HepG2 (cell line): ENCODE measurements around the gene ADSS1. TPM values are rescaled to one million over a fixed set of nuclear protein-coding genes. Genes with fewer than 3 reads are reported as not detected.

Experiments used
- CERS6 ChIP-seq: sonication (generic); formaldehyde crosslinking; IDR thresholded peaks from 2 replicates; pipeline ENCODE4 v1.5.0; 2020; ENCODE audit warnings: missing genetic modification reagents
- FOXA1 ChIP-seq, 2 experiments: fragments of 450-650 bp in 1 of 2; sonication (generic) in 1 of 2; formaldehyde crosslinking in 1 of 2; IDR thresholded peaks; 2 replicates each; pipeline versions ENCODE4 v1.4.0 to v1.6.1; 2016 to 2020; ENCODE audit warnings: missing genetic modification reagents in 1 of 2
- GMEB2 ChIP-seq: IDR thresholded peaks from 2 replicates; pipeline ENCODE4 v1.6.1; 2016; ENCODE audit warnings: missing biosample characterization, missing genetic modification reagents, low read depth
- GPN1 ChIP-seq: sonication (generic); formaldehyde crosslinking; IDR thresholded peaks from 2 replicates; pipeline ENCODE4 v1.5.1; 2020; ENCODE audit warnings: missing genetic modification reagents, borderline replicate concordance
- KLF16 ChIP-seq, 2 experiments: sonication (generic) in 1 of 2; formaldehyde crosslinking in 1 of 2; IDR thresholded peaks; 2 replicates each; pipeline versions ENCODE4 v1.6.1 to v1.8.0; 2016 to 2023; ENCODE audit warnings: missing genetic modification reagents in 2 of 2, missing compliant biosample characterization in 1 of 2
- NFYC ChIP-seq: IDR thresholded peaks from 2 replicates; pipeline ENCODE4 v1.6.1; 2016; ENCODE audit warnings: missing genetic modification reagents, missing compliant biosample characterization
- PHB2 ChIP-seq: fragments of 450-650 bp; IDR thresholded peaks from 2 replicates; pipeline ENCODE4 v1.6.1; 2018; ENCODE audit not compliant: partially characterized antibody
- RBAK ChIP-seq: sonication (generic); formaldehyde crosslinking; IDR thresholded peaks from 2 replicates; pipeline ENCODE4 v1.5.1; 2020; ENCODE audit warnings: mild to moderate bottlenecking, missing genetic modification reagents
- RERE ChIP-seq: IDR thresholded peaks from 2 replicates; pipeline ENCODE4 v1.6.1; 2016; ENCODE audit warnings: low read depth, missing genetic modification reagents, missing compliant biosample characterization
- ZNF160 ChIP-seq: sonication (generic); formaldehyde crosslinking; IDR thresholded peaks from 2 replicates; pipeline ENCODE4 v1.8.0; 2022; ENCODE audit warnings: mild to moderate bottlenecking, inconsistent platforms, missing genetic modification reagents
- ZNF225 ChIP-seq: sonication (generic); formaldehyde crosslinking; IDR thresholded peaks from 2 replicates; pipeline ENCODE4 v1.4.0; 2020; ENCODE audit warnings: mild to moderate bottlenecking, missing genetic modification reagents
- ZNF383 ChIP-seq: sonication (generic); formaldehyde crosslinking; IDR thresholded peaks from 2 replicates; pipeline ENCODE4 v1.4.0; 2020; ENCODE audit warnings: missing genetic modification reagents, mild to moderate bottlenecking, borderline replicate concordance
- ZNF414 ChIP-seq: sonication (generic); formaldehyde crosslinking; IDR thresholded peaks from 2 replicates; pipeline ENCODE4 v1.5.0; 2020; ENCODE audit warnings: missing genetic modification reagents
- ZNF850 ChIP-seq: sonication (generic); formaldehyde crosslinking; conservative IDR thresholded peaks from 2 replicates; pipeline ENCODE4 v1.9.0; 2021; ENCODE audit warnings: mild to moderate bottlenecking, missing genetic modification reagents
- polyA plus RNA-seq, 8 experiments: library from polyadenylated mRNA; depleted of rRNA in 3 of 8; stranded (reverse) in 7 of 8; unstranded in 1 of 8; fragments of >200 nt; fragmentation: Illumina TruSeq in 4 of 8; extraction: Trizol in 4 of 8; gene quantifications; 2 replicates each; pipeline versions ENCODE4 v1.2.1 to v1.2.3, GENCODE V29; 2011 to 2016; ENCODE audit warnings: low read depth in 4 of 8, missing spikeins in 1 of 8, mixed read lengths in 1 of 8; ENCODE audit not compliant: insufficient read depth in 1 of 8
- total RNA-seq, 5 experiments: library from RNA; depleted of rRNA; stranded (reverse); fragments of >200 nt; fragmentation: Illumina TruSeq; extraction: Trizol; gene quantifications; 2 replicates each; pipeline ENCODE4 v1.2.3, GENCODE V29; 2016; ENCODE audit warnings: low read depth in 1 of 5
- TF ChIP-seq, protein P1 (sequence below): sonication (generic); formaldehyde crosslinking; conservative IDR thresholded peaks from 2 replicates; pipeline ENCODE4 v1.8.1; 2023; ENCODE audit warnings: missing genetic modification reagents
- TF ChIP-seq, protein P2 (sequence below): sonication (generic); formaldehyde crosslinking; IDR thresholded peaks from 2 replicates; pipeline ENCODE4 v1.5.0; 2020; ENCODE audit warnings: missing genetic modification reagents

Gene ADSS1
- total and polyA plus RNA-seq, 2 of the 13 experiments (the other 11 are each of a cell fraction or from before 2014, with no cell fraction given), result 1.0 to 36.7 TPM

DNA sequence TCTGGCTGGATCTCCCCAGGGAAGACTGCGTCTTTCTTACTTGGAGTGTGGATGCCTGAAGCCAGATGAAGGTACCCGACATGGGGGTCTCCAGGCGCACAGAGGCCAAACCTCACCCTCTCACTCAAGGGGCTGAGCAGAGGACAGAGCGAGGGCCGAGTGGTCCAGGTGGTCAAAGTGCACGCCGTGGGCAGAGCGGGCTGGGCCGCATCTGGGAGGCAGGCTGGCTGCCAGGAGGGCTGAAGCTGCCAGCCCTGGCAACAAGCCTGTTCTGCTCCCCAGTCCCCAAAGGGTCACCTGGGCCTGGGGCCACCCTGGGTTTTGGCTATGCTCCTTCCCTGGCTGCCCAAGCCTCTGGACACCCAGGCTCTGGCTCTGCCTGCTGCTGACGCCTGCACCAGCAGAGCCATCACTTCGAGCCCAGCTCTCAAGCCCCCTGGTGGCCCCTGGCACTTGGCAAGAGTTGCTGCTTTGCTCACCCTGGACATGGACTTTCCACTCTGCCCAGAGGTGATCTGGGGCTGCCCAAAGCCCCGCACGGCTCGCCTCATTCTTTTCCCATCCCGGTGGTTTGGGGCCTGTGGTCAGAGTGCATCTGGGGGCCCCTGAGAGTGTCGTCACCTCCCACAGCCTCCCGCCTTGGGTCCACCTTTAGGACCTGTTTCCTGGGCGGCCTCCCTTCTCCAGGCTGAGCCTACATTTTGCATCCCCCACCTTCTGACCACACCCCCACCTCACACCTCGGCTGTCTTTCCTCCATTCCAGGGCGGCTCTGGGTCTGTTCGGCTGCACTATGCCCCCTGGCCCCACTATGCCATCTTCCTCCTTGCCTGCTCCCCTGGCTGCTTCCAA, 2.8 kb downstream of the ADSS1 start (continued):
- no peak for TF ChIP-seq GMEB2 (CRISPR knock-in tag)
- TF ChIP-seq RERE (CRISPR knock-in tag), result no peak
- TF ChIP-seq KLF16 (CRISPR knock-in tag; IDR thresholded peaks at IDR 0.05), result no peak
- TF ChIP-seq, protein P1, sequence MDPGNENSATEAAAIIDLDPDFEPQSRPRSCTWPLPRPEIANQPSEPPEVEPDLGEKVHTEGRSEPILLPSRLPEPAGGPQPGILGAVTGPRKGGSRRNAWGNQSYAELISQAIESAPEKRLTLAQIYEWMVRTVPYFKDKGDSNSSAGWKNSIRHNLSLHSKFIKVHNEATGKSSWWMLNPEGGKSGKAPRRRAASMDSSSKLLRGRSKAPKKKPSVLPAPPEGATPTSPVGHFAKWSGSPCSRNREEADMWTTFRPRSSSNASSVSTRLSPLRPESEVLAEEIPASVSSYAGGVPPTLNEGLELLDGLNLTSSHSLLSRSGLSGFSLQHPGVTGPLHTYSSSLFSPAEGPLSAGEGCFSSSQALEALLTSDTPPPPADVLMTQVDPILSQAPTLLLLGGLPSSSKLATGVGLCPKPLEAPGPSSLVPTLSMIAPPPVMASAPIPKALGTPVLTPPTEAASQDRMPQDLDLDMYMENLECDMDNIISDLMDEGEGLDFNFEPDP (CRISPR knock-in tag), result 0 out of 2 replicates have a peak, but pooled peaks have one; percentile 58
- no peak for TF ChIP-seq NFYC (CRISPR knock-in tag)
- no peak for TF ChIP-seq ZNF225
- TF ChIP-seq GPN1 (CRISPR knock-in tag), result no peak
- no peak for TF ChIP-seq PHB2
- TF ChIP-seq ZNF383 (CRISPR knock-in tag), result no peak
- no peak for TF ChIP-seq CERS6 (CRISPR knock-in tag)
- no peak for TF ChIP-seq ZNF850 (CRISPR knock-in tag)
- no peak for TF ChIP-seq FOXA1 (IDR thresholded peaks at IDR 0.05)
- TF ChIP-seq FOXA1 (CRISPR knock-in tag; IDR thresholded peaks at IDR 0.05), result no peak
- no peak for TF ChIP-seq ZNF414 (CRISPR knock-in tag)
- TF ChIP-seq, protein P2, sequence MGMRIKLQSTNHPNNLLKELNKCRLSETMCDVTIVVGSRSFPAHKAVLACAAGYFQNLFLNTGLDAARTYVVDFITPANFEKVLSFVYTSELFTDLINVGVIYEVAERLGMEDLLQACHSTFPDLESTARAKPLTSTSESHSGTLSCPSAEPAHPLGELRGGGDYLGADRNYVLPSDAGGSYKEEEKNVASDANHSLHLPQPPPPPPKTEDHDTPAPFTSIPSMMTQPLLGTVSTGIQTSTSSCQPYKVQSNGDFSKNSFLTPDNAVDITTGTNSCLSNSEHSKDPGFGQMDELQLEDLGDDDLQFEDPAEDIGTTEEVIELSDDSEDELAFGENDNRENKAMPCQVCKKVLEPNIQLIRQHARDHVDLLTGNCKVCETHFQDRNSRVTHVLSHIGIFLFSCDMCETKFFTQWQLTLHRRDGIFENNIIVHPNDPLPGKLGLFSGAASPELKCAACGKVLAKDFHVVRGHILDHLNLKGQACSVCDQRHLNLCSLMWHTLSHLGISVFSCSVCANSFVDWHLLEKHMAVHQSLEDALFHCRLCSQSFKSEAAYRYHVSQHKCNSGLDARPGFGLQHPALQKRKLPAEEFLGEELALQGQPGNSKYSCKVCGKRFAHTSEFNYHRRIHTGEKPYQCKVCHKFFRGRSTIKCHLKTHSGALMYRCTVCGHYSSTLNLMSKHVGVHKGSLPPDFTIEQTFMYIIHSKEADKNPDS (CRISPR knock-in tag), result no peak
- TF ChIP-seq ZNF160 (CRISPR knock-in tag), result 0 out of 2 replicates have a peak, but pooled peaks have one; percentile 55
- TF ChIP-seq RBAK (CRISPR knock-in tag), result no peak
